RWPE1 (cell line): ENCODE results near the gene CYB5A.

Source experiments
- CTCF ChIA-PET: fragments of 350-600 bp; sonication (Branson Sonifier 250); formaldehyde crosslinking; extraction: SDS; loops from one replicate; lab custom pipeline; 2021; lab: Yijun Ruan, JAX
- POLR2A ChIA-PET: fragments of 400-600 bp; formaldehyde crosslinking; extraction: SDS; loops from one replicate; lab custom pipeline; 2020; ENCODE audit warnings: antibody characterized with exemption; ENCODE audit not compliant: low non-redundant PET; lab: Yijun Ruan, JAX
- DNase-seq: peaks from one replicate; pipeline ENCODE4 v3.0.0; 2012; ENCODE audit warnings: low spot score
- H3K27ac ChIP-seq: fragments of 450-650 bp; 2 replicates; pipeline ENCODE4 v1.5.1; 2017
- CTCF ChIP-seq: fragments of 450-650 bp; conservative IDR thresholded peaks from 2 replicates; pipeline ENCODE4 v1.5.1; 2017; ENCODE audit warnings: low read depth, mild to moderate bottlenecking

Gene CYB5A

GRCh38 chr18:74281011-74281979 is 10.5 kb downstream of the CYB5A start:
- no peak overlapping the region for H3K27ac ChIP-seq
- no peak for TF ChIP-seq CTCF
- ChIA-PET POLR2A (no interaction called here), CTCF (no interaction called here)
- DNase-seq, result no peak

- DNase-seq, result no peak
- TF ChIP-seq CTCF, result no peak
- POLR2A ChIA-PET, result no interaction called here
- CTCF ChIA-PET, result no interaction called here
- no peak overlapping the region for H3K27ac ChIP-seq
Observed at GRCh38 chr18:74278983-74279382, 12.8 kb downstream of the CYB5A start.

GRCh38 chr18:74278058-74278457 is 13.7 kb downstream of the CYB5A start:
- CTCF ChIA-PET, result no interaction called here
- POLR2A ChIA-PET, result interaction anchor here (0.6 kb wide), 1 partner anchor 48 kb away, joined by 3 read pairs; no protein-coding TSS in a partner anchor
- no peak overlapping the region for H3K27ac ChIP-seq
- DNase-seq, result no peak
- no peak for TF ChIP-seq CTCF

- DNase-seq, result no peak
- POLR2A ChIA-PET, result no interaction called here
- CTCF ChIA-PET, result no interaction called here
- H3K27ac ChIP-seq, result no peak overlapping the region
- no peak for TF ChIP-seq CTCF
Observed at GRCh38 chr18:74277296-74277695, 14.5 kb downstream of the CYB5A start.

- TF ChIP-seq CTCF, result no peak
- DNase-seq, result no peak
- POLR2A ChIA-PET, result no interaction called here
- no peak overlapping the region for H3K27ac ChIP-seq
- CTCF ChIA-PET, result no interaction called here
Observed at GRCh38 chr18:74276609-74277008, 15.2 kb downstream of the CYB5A start.

- H3K27ac ChIP-seq, result no peak overlapping the region
- POLR2A ChIA-PET, result no interaction called here
- no peak for TF ChIP-seq CTCF
- DNase-seq, result no peak
- CTCF ChIA-PET, result no interaction called here
Observed at GRCh38 chr18:74275736-74276135, 16.0 kb downstream of the CYB5A start.
